ENCODE data around the gene PDAP1.
"Not testable (repeated sequence)": the region's sequence is repeated elsewhere in the genome, so short reads cannot be mapped to it uniquely, and the experiment has no call there.

PDAP1 gene

DNA sequence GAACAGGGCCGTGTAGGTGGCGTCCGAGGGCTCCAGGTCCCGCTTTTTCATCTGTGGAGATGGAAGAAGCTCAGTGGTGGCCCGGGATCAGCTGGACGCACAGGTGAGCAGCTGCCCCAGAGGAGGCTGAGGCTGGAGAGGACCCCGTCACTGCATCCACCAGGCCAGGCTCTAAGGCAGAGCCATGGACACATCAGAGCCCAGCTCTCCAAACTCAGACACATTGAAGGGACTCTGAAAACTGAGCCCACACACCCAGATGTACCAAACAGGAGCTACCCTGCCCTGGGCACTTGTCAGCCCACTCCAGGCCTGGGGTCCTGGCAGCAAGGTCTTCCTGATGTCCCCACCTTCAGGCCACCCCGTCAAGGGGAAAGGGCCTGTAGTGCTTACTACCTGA lies 21.4 kb upstream of the PDAP1 start:
- no peak overlapping the region for H3K4me3 ChIP-seq (ENCODE audit: low read length)
- no peak for DNase-seq (ENCODE audit: low read depth, low spot score)

DNA sequence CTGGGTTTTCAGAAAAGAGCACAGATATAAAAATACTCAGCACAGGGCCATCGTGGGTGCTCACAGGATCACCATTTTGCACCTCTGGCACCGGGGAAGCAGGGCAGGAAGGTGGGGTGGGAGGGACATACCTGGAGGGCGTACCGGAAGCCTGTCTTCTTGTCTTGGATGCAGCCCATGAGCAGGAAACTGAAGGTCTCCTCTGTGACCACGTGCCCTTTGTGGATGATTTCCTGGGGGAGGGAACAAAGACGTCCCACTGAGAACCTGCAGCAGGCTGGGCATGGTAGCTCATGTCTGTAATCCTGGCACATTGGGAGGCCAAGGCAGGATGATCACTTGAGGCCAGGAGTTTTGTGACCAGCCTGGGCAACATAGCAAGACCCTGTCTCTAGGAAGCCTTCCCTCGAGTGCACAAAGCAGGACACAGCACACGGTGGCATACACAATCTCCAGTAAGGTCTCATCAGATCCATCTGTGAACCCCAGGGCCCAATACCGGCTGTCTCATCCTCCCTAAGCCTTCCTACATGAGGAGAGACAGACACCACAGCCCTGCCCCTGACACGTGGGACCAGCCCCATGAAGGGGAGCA lies 20.7 kb upstream of the PDAP1 start:
- DNase-seq (ENCODE audit: low read depth, low spot score), result peak; percentile 63

DNA sequence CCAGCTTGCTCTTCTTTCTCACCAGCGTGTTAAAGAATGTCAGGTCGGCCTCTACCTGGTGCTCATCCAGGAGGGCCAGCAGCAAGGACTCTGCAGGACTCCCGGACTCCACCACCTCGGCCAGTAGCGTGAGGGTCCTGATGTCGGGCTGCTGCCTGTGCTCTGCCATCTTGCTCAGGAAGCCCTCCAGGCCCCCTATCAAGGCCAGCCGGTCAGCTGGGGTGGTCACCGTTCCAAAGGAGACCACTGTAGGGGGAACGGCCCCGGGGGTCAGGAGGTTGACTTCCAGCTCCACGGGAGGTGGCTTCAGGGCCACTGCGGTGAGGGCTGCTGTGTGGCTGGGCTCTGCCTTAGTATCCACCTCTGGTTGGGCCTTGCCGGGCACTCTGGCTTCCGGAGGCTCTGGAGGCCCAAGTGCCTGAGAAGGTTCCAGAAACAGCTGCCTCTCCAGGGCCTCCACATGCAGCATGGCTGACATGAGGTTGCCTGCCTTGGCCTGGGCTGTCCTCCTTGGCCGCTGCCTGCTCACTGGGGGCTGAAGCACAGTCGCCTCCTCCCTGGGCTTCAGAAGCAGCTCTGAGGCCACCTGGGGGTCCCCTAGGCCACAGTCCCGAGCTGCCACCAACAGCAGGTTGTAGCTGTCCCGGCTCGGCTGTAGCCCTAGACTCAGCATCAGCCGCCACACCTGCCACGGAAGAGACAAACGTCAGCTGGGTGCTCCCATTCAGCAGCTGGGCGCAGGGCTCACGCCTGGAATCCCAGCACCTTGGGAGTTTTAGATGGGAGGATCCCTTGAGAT lies 16.7 kb upstream of the PDAP1 start:
- no peak for DNase-seq (ENCODE audit: low read depth, low spot score)
- no peak overlapping the region for H3K4me3 ChIP-seq (ENCODE audit: low read length)

More for the DNA sequence above, 20.7 kb upstream of the PDAP1 start:
- no peak overlapping the region for H3K4me3 ChIP-seq (ENCODE audit: low read length)

DNA sequence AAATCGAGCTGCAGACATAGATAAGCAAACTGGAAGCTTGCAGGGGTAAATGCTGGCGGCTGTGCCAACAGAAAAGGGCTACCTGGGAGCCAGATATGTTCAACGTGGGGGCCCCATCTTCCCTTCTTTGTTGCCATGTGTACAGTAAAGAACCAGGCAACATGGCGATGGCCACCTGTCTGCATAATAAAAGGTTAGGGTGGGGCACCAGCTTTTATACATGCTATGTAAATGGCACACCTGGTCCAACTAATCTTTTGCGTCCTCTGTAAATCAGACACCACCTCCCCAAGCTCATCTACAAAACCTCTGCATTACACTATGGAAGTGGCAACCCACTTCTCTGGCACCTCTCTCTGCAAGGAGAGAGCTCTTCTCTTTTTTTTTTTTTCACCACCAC lies 14.2 kb upstream of the PDAP1 start:
- no peak for DNase-seq (ENCODE audit: low read depth, low spot score)
- H3K4me3 ChIP-seq (ENCODE audit: low read length), result no peak overlapping the region

DNA sequence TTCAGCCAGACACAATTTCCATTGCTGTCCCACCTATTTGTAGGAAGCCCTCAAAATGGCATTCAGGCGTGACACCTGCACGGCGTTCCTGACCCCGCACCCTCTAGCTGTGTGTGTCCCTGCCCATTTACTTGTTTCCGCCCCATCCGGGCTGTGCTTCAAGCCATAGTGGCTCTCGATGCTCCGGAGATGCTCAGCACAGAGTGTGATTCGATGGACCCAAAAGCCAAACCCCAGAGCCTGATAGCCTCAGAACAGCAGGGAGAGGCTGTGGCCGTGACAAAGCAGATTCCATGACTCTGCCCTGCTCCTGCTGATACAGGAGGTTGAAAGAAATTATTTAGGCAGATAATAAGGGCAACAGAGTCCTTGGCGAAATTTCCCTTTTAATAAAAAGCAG lies 13.8 kb upstream of the PDAP1 start:
- H3K4me3 ChIP-seq (ENCODE audit: low read length), result no peak overlapping the region
- no peak for DNase-seq (ENCODE audit: low read depth, low spot score)

DNA sequence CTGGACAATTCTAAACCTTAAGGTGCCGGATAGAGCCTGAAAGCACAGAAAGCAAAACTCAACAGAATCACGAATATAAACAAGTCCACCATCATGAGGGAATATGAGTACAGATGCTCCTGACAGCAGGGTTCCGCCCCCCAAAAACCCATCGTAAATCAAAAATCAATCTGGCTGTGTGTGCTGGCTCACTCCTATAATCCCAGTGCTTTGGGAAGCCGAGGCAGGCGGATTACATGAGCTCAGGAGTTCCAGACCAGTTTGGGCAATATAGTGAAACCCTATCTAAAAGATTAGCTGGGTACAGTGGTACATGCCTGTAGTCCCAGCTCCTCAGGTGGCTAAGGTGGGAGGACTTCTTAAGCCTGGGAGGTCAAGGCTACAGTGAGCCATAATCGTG lies 12.6 kb upstream of the PDAP1 start:
- no peak for DNase-seq (ENCODE audit: low read depth, low spot score)
- H3K4me3 ChIP-seq (ENCODE audit: low read length), result no peak overlapping the region

DNA sequence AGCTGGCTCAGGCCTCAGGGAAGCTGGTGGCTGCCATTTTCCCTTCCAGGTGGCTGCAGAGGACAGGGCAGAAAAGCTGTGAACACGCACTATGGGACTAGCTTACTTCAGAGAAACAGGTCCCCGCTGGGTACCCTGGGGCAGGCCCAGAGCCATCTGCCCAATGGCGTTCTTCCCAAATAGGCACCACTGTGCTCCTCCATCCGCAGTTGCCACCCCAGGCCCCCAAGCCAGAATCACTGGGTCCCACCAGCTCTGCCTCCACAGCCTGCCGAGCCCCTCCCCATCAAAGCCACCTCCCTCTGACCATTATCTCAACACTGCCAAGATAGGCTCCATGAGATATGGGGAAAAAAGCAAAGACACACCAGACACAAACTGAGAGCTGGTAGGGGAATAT lies 11.8 kb upstream of the PDAP1 start:
- DNase-seq (ENCODE audit: low read depth, low spot score), result no peak
- no peak overlapping the region for H3K4me3 ChIP-seq (ENCODE audit: low read length)

DNA sequence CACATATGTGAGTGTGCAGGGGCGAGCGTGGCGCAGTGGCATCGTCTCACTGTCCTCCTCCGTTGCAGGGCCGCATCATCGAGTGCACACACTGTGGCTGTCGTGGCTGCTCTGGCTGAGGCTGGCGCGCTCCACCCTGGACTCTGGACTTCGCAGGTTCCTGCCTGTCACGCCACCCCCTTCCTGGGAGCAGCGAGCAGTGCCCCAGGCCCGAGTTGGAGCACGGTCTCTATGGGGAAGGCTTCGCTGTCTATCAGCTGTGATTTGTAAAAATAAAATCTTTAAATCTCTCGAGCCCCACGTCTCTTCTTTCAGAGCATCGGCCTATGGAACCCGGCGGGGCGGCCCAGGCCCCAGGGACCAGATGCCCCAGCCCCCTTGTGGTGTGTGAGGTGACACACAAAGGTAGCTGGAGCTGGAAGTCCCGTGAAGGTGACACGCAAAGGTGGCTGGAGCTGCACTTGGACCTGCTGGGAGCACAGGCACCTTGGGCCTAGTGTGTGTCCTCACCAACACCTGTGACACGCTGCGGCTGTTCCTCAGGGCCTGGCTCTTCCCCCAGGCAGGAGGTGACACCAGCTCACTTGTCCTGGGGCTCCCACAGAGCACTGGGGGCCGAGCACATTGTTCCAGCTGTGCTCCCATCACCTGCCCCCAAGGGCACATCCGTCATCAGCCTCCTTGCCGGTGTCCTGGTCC lies 11.1 kb upstream of the PDAP1 start:
- DNase-seq (ENCODE audit: low read depth, low spot score), result no peak
- no peak overlapping the region for H3K4me3 ChIP-seq (ENCODE audit: low read length)

DNA sequence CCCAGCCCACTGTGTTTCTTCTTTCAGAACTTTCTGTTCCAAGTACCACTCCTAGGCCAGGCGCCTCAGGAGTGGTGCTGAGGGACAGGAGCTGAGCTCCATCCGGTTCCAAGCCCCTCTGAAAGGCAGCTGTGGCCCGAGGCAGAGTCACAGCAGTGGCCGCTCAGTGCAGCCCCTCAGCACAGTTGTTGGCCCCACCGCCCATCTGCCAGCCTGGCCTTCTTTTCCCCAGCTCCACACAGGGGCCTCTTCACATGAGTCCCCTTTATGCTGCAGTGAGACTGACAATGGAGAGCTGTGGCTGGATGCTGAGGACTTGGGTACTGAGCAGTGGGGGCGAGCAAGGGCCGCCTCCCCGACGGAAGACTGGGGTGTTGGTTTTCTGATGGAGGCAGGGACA lies 9.9 kb upstream of the PDAP1 start:
- DNase-seq (ENCODE audit: low read depth, low spot score), result no peak
- H3K4me3 ChIP-seq (ENCODE audit: low read length), result no peak overlapping the region

DNA sequence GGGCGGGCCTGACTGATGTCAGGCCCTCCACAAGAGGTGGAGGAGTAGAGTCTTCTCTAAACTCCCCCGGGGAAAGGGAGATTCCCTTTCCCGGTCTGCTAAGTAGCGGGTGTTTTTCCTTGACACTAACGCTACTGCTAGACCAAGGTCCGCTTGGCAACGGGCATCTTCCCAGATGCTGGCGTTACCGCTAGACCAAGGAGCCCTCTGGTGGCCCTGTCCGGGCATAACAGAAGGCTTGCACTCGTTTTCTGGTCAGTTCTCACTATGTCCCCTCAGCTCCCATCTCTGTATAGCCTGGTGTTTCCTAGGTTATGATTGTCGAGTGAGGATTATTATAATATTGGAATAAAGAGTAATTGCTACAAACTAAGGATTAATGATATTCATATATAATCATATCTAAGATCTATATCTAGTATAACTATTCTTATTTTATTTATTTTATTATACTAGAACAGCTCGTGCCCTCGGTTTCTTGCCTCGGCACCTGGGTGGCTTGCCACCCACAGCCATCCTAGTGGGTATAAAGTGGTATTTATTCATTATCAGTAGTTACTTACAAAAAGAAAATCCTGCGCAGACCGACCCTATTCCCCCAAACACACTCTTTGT lies 7.2 kb upstream of the PDAP1 start:
- not testable (repeated sequence) for DNase-seq (ENCODE audit: low read depth, low spot score); H3K4me3 ChIP-seq (ENCODE audit: low read length)

DNA sequence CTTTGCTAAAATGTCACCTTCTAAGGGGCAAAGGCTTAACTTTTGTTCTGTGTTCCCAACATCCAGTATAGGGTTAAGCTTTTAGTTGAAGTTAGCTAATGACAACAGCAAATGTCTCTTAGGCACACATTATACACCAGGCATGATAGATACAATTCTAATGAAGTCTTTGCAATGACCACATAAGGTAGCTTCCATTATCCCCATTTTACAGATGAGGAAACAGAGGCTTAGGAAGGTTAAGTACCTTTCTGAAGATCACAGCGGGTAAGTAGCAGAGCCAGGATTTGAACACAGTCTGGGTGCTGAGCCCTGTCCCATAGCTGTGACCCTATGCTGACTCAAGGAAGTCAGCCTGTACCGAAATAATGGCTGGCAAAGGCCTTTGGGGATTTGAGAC lies 2.2 kb upstream of the PDAP1 start:
- H3K4me3 ChIP-seq (ENCODE audit: low read length), result no peak overlapping the region
- no peak for DNase-seq (ENCODE audit: low read depth, low spot score)

DNA sequence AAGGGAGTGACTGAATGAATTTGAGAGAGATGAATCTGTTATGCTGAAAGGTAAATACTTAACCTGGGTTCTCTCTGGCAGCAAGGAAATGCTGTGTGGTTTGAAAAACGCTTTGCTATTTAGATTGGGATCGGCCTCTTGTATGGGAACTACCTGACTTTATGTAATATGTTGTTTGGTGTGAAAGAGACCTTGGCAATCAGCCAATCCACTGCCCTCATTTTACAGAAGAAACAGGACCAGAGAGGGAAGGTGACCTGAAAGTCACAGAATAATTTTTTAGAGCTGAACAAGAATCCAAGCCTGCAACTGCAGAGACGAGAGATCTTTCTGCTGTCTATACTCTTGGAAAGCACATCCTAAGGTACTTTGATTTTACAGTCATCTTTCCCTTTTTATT lies 1.4 kb upstream of the PDAP1 start:
- DNase-seq (ENCODE audit: low read depth, low spot score), result no peak
- H3K4me3 ChIP-seq (ENCODE audit: low read length), result peak overlapping the region; percentile 99

DNA sequence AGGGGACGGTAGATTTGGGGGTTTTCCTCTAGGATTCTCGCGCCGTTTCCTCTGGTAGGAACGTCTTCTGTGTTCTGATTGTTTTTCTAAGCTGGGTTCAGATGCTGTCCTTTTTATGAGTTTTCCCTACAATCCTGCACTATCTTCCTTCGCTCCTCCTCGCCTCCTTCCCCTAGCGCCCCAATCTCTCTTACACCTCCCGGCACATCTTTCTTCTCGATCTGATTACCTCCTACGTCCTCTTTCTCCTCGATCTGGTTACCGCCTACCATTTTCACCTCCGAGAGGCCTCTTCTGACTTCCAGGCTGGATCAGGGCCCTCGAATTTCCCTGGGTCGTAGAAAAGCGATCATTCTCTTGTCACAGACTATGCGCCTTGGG lies 785 bp upstream of the PDAP1 start:
- no peak for DNase-seq (ENCODE audit: low read depth, low spot score)
- H3K4me3 ChIP-seq (ENCODE audit: low read length), result peak overlapping the region; percentile 99

DNA sequence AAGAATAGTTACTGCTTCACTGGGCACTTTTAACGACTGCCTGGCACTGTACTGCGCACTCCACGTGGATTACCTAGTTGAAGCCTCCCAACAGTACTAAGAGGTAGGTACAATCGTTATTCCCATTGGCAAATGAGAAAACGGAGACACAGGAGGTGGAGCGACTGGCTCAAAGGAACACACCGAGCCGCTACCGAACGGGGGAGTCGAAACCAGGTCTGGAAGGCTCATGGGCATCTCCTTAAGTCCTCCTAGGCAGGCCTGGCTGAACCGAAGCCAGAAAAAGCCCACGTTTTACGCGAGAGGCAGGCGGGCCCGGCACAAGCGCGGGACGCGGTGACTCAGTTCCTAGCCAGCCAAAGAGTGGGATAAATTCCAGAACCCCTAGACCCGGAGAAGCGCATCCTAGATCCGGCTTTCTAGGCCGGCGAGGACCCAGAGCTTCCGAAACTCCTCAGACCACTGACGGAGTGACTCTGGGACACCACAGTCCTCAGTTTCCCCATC lies 472 bp downstream of the PDAP1 start:
- no peak for DNase-seq (ENCODE audit: low read depth, low spot score)
- H3K4me3 ChIP-seq (ENCODE audit: low read length), result peak overlapping the region; percentile 99

DNA sequence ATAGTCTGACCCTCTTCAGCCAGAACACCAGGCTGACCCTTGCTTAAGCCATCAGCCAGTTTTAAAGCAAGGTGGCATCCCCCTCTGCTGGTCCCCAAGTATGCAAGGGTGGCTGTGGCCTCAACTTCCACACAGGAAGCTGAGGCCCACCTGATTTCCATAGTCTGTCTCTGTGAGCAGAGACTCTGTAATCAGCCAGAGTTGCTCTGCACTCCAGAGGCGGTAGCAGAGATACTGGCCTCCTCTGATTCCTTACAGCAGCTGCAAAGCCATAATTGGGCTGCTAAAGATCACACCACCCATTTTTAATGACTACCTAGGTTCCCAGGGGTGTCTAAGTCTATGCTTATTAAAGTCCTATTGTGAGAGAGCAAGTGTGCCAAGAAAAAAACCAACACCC lies 1.8 kb downstream of the PDAP1 start:
- H3K4me3 ChIP-seq (ENCODE audit: low read length), result peak overlapping the region; percentile 99
- peak; percentile 55 for DNase-seq (ENCODE audit: low read depth, low spot score)

DNA sequence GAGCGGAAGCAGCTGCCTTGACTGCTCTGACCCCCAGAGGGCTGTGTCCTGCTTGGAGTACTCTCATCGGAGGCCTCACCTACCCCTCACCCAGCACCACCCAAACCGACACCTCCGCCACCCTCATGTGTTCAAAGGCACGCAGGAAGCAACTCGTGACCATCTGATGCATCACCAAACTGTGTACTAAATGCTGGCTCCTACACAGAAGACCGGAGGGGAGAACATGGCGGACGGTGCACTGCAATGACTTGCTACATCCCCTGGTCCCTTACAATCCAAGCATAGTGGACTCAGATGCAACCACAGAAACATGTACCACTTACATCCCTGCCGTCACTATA lies 3.4 kb downstream of the PDAP1 start:
- no peak for DNase-seq (ENCODE audit: low read depth, low spot score)
- H3K4me3 ChIP-seq (ENCODE audit: low read length), result no peak overlapping the region

DNA sequence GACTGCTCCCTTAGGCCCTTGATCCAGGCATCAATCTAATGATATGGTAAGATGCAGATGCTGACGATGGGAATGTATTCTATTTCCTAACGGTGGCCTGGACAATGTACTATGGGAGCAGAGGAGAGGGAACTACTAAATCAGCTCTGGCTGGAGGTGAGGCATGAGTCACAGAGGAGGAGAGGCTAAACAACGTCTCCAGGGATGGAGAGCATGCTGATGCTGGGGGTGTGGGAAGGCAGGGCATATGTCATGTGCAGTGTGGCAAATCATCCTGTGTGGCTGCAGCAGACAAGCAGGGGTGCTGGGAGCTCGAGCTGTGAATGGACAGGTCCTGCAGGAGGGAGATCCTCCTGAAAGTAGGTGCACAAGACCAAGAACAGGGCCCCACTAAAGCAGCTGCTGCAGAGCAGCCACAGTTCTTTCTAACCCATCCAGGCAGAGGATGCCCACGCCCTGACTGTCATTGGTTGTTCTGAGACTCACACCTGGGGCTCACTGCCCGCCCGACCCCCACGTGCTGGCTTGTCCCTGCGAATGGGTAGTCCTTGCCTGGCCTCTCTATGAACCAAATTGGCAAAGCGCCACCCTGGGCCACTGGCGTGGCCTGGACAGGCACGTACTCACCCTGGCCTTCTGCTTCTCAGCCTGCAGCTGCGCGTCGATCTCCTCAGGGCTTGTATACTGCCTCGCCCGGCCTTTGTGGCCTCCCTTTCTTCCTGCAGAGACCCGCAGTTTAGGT lies 4.0 kb downstream of the PDAP1 start:
- DNase-seq (ENCODE audit: low read depth, low spot score), result no peak
- no peak overlapping the region for H3K4me3 ChIP-seq (ENCODE audit: low read length)

DNA sequence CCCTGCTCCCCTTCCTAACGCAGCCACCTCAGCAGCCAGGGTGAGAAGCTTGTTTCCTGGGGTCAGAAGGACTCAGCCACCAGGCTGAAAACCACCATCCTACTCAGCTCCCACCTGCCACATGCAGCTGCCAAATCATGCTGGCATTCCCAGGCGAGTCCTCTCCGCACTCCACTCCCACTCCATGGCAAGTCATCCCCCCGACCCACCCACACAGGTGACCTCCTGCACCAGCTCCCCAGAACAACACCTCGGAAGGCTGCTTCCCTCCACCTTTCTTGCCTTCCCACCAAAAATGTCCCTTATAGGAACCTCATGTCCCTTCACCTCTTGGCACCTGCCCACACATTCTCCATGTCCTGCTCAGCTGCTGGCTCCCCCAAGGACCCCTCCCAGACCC lies 4.6 kb downstream of the PDAP1 start:
- no peak for DNase-seq (ENCODE audit: low read depth, low spot score)
- no peak overlapping the region for H3K4me3 ChIP-seq (ENCODE audit: low read length)

DNA sequence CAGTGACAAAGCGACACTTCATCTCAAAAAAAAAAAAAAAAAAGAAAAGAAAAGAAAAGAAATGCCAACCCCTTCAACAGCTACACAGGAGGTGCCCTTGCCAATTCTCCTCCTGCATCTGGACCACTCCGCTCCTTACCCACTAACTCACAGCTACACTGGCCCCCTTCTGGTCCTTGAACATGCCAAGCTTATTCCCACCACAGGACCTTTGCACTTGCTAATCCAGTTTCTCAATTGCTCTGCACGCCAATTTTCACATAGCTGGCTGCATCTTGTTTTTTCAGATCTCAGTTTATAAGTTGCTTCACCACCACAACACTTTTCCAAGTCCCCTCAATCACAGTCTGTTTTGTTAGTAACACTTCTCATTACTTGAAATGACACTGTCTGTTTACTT lies 5.5 kb downstream of the PDAP1 start:
- no peak for DNase-seq (ENCODE audit: low read depth, low spot score)
- no peak overlapping the region for H3K4me3 ChIP-seq (ENCODE audit: low read length)
